Stimulated activated CD8-positive, alpha-beta memory T cell treated with anti-CD3 and anti-CD28 coated beads, Interleukin-12 subunit alpha, Interleukin-12 subunit beta, amount 100 ng/mL, for 1 hour (primary cell): Measurements from ENCODE around the gene MAP3K5.

Experiments
- DNase-seq: peaks from one replicate; pipeline ENCODE4 v3.0.0-alpha.2; 2020; ENCODE audit warnings: low read depth

MAP3K5 gene

GRCh38 chr6:136682292-136682691 lies 110.0 kb downstream of the MAP3K5 start:
- DNase-seq, result no peak

GRCh38 chr6:136677822-136678221 lies 114.5 kb downstream of the MAP3K5 start:
- no peak for DNase-seq

GRCh38 chr6:136677344-136677743 lies 114.9 kb downstream of the MAP3K5 start:
- DNase-seq, result no peak

GRCh38 chr6:136676075-136676474 lies 116.2 kb downstream of the MAP3K5 start:
- no peak for DNase-seq

- DNase-seq, result no peak
Measured at GRCh38 chr6:136673571-136673970, 118.7 kb downstream of the MAP3K5 start.

GRCh38 chr6:136672144-136672543 lies 120.1 kb downstream of the MAP3K5 start:
- DNase-seq, result no peak

GRCh38 chr6:136669299-136669699 lies 123.0 kb downstream of the MAP3K5 start:
- DNase-seq, result no peak

GRCh38 chr6:136668571-136668970 lies 123.7 kb downstream of the MAP3K5 start:
- no peak for DNase-seq

- DNase-seq, result no peak
Measured at GRCh38 chr6:136666041-136666440, 126.2 kb downstream of the MAP3K5 start.

GRCh38 chr6:136662347-136663237 lies 129.7 kb downstream of the MAP3K5 start:
- DNase-seq, result no peak

- no peak for DNase-seq
Measured at GRCh38 chr6:136660727-136661126, 131.6 kb downstream of the MAP3K5 start.

GRCh38 chr6:136659991-136660499 lies 132.2 kb downstream of the MAP3K5 start:
- no peak for DNase-seq

GRCh38 chr6:136658711-136659110 lies 133.6 kb downstream of the MAP3K5 start:
- DNase-seq, result no peak

GRCh38 chr6:136657666-136658065 lies 134.6 kb downstream of the MAP3K5 start:
- no peak for DNase-seq

GRCh38 chr6:136656121-136656520 lies 136.2 kb downstream of the MAP3K5 start:
- no peak for DNase-seq

- DNase-seq, result no peak
Measured at GRCh38 chr6:136655239-136656014, 136.8 kb downstream of the MAP3K5 start.

GRCh38 chr6:136654086-136654485 lies 138.2 kb downstream of the MAP3K5 start:
- no peak for DNase-seq

- DNase-seq, result no peak
Measured at GRCh38 chr6:136652656-136653055, 139.6 kb downstream of the MAP3K5 start.

- no peak for DNase-seq
Measured at GRCh38 chr6:136651982-136652381, 140.3 kb downstream of the MAP3K5 start.

GRCh38 chr6:136647363-136647852 lies 144.9 kb downstream of the MAP3K5 start:
- no peak for DNase-seq

GRCh38 chr6:136646377-136646776 lies 145.9 kb downstream of the MAP3K5 start:
- DNase-seq, result no peak

GRCh38 chr6:136644597-136644952 lies 147.7 kb downstream of the MAP3K5 start:
- DNase-seq, result no peak
